Measurements from ENCODE around the gene KCNG4. TPM values are rescaled to one million over a fixed set of nuclear protein-coding genes. Genes with fewer than 3 reads are reported as not detected.
"Not testable (repeated sequence)": the region's sequence is repeated elsewhere in the genome, so short reads cannot be mapped to it uniquely, and the experiment has no call there.

KCNG4 gene
- polyA plus RNA-seq, 4 donors: 0.05 TPM; not detected in 3

GRCh38 chr16:84237994-84238750 is 1.6 kb downstream of the KCNG4 start:
- DNase-seq (ENCODE audit: low read depth in 4 of 4, low spot score in 3 of 4): no peak

GRCh38 chr16:84236671-84237070 is 3.1 kb downstream of the KCNG4 start:
- no peak for DNase-seq (ENCODE audit: low read depth in 4 of 4, low spot score in 3 of 4)

DNA sequence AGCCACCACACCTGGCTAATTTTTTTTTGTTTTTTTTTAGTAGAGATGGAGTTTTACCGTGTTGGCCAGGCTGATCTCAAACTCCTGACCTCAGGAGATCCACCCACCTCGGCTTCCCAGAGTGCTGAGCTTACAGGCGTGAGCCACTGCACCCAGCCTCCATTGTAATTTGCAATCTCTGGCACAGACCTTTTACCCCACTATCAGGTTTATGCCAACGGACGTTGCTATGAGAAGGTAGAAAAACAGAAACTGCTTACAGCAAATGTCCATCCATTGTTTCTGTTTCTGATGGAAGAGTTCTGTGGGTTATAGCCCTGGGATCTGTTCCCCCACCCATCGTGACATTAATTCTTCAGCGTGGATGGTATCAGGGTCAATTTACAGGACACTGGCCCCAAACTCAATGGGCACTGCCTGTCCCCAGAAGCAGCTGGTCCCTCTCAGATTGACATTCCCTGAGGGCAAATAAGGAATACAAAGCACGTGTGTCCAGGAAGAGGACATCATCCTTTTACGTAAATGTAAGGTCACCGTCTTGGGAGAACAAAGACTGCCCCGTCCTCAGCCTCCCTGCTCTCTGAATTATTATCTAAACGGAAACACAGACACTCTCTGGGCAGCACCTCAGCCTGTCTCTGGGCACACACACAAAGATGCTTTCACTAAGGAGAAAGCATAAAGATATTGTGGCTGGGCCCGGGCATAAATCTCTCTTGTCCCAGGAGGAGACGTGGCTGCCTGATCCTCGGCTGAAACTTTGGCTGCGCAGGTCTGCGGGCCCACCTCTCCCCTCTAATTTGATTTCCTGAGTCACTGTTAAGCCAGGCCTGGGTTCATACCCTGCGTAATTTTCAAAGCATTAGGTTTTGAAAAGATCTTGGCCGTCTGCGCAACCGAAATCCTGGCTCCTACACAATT is 5.2 kb downstream of the KCNG4 start:
- DNase-seq (ENCODE audit: low read depth in 4 of 4, low spot score in 3 of 4): no peak

DNA sequence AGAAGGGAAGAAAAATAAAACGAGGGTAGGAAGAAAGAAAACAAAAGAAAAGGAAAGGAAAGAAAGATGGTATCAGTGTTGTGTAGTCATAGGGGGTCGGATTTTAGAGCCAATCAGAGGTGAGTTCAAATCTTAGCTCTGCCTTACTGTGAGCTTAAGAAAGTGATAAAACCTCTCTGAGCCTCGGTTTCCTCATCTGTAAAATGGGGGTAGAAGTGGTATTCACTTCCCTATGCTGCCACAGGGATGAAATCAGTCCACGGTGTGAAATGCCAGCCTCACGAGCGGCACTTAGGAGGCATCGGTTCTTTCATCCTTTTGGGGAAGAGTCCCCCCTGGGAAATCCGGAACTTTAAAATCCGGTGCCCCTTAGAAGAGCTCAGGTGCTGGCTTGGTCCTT is 6.1 kb downstream of the KCNG4 start:
- no peak for DNase-seq (ENCODE audit: low read depth in 4 of 4, low spot score in 3 of 4)

- DNase-seq (ENCODE audit: low read depth in 4 of 4, low spot score in 3 of 4): no peak
Measured at GRCh38 chr16:84232969-84233368, 6.8 kb downstream of the KCNG4 start.

DNA sequence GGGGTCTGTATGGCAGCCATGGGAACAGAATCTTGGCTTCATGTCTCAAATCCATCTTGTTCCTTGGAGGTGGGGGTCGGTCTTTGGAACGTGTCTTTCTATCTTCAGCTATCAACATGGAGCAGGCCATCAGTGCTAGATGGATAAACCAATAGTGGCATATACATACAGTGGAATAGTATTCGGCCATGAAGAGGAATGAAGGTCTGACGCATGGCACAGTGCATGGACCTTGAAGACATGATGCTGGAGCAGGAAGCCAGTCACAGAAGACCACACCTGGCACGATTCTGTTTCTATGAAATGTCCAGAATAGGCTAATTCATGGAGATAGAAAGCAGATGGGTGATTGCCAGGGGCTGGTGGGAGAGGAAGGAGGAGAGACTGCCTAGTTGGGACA is 7.8 kb downstream of the KCNG4 start:
- DNase-seq (ENCODE audit: low read depth in 4 of 4, low spot score in 3 of 4): no peak

- DNase-seq (ENCODE audit: low read depth in 4 of 4, low spot score in 3 of 4): no peak
Measured at GRCh38 chr16:84229471-84229870, 10.3 kb downstream of the KCNG4 start.

DNA sequence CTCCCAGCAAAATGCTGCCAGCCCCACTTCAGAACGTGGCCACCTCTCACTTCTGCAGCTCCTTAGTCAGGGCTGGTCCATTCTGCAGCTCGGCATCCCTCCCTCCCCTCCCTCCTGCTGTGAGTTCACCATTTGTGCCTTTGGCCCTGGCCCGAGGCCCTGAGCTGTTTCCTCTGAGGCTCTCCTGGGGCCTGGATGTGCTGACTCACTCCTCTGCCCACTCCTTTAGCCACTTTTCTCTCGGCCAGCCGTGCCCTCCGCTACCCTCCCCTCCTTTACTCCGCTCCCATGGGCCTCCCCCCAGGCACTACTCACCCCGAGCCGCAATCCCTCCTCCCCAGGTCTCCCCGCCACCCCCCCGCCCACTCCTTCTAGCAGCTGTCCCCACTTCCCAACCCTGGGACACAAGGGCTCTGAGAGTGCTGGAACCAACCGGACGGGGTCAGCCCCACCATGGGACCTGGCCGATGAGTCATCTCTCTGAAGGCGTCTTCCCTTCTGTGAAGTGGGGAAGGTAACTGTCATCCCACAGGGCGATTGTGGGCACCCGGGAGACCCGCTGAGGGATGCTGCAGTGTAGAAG is 11.5 kb downstream of the KCNG4 start:
- no peak for DNase-seq (ENCODE audit: low read depth in 4 of 4, low spot score in 3 of 4)

DNA sequence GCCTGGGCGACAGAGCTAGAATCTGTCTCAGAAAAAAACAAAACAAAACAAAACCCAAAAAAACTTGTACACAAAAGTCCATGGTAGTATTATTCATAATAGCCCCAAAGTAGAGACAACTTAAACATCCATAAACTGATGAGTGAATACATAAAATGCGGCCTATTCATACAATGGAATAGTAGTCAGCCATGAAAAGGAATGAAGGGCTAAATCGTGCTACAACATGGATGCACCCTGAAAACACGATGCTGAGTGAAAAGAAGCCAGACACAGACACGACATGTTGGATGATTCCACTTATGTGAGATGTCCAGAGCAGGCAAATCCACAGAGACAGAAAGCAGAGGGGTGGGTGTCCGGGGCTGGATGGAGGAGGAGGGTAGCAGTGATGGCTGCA is 12.3 kb downstream of the KCNG4 start:
- no peak for DNase-seq (ENCODE audit: low read depth in 4 of 4, low spot score in 3 of 4)

DNA sequence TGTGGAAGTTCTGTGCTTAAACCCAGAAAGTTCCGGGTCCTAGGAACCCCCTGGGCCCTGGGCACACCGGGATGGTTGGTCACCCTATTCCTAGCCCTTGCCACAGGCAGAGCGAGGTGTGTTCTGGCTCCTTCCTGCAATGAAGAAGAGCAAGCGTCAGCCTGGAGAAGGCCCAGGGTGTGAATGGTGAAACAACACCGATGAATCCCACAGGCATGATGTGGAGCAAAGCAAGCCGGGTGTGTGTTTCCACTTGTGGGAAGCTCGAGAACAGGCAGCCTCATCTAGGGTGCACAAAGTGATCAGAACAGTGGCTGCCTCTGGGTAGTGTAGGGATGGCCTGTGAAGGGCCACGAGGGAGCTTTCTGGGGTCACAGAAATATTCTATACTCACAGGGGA is 13.8 kb downstream of the KCNG4 start:
- no peak for DNase-seq (ENCODE audit: low read depth in 4 of 4, low spot score in 3 of 4)

DNA sequence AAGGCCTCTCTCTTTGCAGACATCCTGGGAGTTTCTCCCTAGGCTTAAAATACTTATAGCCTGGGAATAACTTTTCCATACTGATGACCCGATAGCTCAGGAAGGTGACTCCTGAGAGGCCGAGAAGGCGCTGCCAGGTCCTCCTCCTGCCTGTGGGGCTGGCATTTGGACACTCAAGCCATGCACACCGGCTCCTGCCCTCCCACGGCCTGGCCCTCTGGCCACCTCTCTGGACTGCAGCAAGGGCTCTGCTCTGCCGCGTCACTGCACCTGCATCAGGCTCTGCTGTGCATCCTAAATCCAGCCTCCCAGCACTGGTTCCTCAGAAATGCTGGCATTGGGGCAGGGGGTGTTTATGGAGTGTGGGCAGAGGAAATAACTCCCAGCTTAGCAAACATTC is 14.2 kb downstream of the KCNG4 start:
- DNase-seq (ENCODE audit: low read depth in 4 of 4, low spot score in 3 of 4): no peak

- no peak for DNase-seq (ENCODE audit: low read depth in 4 of 4, low spot score in 3 of 4)
Measured at GRCh38 chr16:84225126-84225525, 14.7 kb downstream of the KCNG4 start.

DNA sequence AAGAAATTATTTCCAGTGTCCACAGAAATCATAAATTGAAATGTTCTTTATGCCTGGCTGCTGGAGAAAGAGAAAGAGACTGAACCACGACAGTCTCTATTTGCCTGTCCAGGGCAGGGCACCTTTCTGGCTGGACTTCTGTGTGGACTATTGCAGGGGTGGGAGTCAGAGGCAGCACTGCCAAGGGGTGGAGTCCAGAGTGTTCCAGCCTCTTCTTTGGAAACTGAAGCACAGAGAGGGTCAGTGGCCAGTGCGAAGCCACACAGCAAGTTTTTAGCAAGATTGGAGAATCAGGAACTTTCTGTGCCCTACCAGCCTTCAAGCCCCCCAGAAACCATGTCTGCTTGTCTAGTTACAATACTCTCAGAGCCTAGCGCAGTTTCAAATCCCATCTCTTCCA is 15.3 kb downstream of the KCNG4 start:
- DNase-seq (ENCODE audit: low read depth in 4 of 4, low spot score in 3 of 4): no peak

- no peak for DNase-seq (ENCODE audit: low read depth in 4 of 4, low spot score in 3 of 4)
Measured at GRCh38 chr16:84223456-84223855, 16.4 kb downstream of the KCNG4 start.

DNA sequence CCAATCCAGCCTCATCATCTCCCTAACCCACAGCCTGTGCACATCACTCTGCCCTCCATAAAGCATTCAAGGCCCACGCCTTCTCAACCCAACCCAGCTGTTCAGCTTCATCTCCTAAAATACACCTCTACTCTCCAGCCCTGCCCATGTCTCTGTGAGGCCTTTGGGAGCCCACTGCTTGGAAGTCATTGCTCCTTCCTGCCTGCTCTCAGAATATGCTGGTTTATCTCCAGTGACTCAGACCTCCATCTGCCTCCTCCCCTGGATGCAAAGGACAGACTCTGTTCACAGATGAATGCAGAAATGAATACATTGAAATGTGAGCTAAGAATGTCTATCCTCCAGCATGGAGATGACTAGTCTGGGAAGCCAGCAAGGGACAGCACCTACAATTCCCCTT is 19.0 kb downstream of the KCNG4 start:
- no peak for DNase-seq (ENCODE audit: low read depth in 4 of 4, low spot score in 3 of 4)

DNA sequence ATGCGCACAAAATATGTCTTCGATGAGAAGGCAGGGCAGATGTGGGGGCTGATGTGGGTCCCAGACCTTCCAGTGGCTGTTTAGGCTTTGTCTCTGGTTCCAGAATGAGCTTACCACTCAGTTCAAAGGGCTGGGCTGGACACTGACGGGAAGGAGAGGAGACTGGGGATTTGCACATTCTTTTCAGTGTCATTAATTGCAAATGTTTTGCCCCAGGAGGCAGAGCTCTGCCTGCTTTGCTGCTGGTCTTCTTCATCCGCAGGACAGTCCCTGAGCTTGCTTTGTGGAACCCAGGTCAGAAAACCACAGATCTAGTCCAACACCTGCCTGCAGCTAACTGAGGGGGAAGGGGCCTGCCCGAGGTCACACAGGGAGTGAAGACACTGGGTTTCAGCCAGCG is 20.9 kb downstream of the KCNG4 start:
- DNase-seq (ENCODE audit: low read depth in 4 of 4, low spot score in 3 of 4): no peak

DNA sequence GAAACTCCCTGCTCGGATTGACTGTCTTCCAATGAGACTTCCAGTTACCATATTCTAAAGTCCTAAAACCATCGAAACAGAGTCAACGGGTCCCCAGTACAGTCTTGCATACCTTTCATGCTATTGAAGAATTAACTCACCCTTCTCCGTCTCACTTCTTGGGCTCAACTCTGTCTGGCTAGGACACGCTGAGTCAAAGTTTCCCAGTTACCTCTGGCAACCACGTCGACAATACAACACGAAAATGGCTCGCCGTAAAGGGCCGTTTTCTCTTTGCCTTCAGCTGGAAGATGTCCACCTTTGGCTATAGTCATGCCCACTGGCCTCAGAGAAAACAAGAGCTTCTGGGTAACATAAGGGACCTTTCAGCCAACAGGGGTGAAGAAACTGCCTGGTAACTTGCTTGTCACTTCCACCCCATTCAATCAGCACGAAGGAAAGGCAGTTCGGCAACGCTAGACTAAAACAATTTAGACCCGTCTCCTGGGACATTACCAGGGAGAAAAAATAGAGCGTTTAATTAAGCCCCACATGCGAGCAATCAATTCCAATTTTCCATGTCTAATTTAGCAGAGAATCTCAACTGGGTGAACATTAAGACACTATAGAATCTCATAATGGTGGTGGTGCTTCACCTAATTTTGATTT is 21.5 kb downstream of the KCNG4 start:
- no peak for DNase-seq (ENCODE audit: low read depth in 4 of 4, low spot score in 3 of 4)

DNA sequence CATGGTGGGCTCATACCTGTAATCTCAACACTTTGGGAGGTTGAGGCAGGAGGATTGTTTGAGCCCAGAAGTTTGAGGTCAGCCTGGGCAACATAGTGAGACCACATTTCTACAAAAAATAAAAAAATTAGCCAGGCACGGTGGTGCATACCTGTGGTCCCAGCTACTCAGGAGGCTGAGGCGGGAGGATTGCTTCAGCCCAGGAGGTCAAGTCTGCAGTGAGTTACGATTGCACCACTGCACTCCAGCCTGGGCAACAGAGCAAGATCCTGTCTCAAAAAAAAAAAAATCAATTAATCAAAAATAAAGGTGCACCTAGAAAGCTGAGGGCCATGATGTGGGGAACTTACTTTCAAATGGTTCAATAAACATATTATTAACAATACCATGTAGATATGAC is 23.7 kb downstream of the KCNG4 start:
- DNase-seq (ENCODE audit: low read depth in 4 of 4, low spot score in 3 of 4): not testable (repeated sequence)

DNA sequence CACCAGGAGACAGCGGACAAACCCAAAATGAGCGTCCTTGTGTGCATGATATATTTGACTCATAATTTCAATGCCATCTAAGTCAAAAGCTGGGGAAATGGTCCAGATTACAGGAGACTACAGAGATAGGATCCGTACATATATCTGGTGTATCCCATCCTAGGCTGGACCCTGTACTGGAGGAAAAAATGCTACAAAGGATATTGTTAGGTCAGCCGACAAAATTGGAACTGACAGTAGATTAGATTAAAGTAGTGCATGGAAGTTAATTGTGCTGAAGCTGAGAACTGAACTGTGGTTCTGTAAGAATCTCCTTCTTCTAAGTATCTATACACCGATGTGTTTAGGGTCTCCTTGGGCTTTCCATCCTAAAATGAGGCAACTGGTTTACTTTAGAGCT is 24.3 kb downstream of the KCNG4 start:
- DNase-seq (ENCODE audit: low read depth in 4 of 4, low spot score in 3 of 4): no peak

DNA sequence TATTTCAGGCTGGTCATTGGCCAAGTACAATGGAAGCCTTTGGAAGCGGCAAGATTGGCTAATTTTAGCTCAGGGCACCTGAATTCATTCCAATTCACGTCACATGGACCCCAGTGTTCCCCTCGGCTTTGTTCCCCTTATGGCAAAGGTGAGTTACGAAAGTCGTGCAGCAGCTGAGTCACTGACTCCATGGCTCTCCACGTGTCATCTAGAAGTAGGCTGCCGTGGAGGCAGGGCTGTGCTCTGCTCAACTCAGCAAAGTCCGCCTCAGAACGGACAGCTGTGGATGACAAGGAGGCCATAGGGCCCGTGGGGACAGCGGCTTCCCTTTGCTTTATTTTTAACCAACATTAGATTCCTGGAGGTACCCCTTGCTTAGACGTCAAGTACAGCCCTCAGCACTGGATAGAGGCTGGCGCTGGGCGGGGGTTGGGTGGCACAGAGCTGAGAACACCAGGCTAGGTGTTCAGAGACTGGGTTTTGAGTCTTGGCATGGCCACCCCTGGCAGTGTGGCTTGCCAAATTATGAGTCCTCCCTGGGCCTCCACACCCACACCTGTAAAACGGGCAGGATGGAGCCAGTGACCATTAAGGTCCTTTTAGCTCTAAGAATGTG is 25.3 kb downstream of the KCNG4 start:
- no peak for DNase-seq (ENCODE audit: low read depth in 4 of 4, low spot score in 3 of 4)

DNA sequence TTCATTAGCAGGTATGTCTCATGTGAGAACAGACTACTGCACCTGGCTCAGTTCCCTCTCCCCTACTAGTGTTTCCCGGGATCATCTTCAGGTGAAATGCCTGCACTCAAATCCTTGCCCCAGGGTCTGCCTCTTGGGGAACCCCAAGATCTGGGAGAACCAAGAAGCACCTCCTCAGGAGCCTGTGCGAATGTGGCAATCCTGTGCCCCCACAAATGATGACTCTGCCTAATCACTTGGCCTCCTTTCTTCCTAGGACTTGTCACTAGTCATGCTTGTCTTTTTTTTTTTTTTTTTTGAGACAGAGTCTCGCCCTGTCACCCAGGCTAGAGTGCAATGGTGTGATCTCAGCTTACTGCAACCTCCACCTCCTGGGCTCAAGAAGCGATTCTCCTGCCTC is 27.2 kb downstream of the KCNG4 start:
- DNase-seq (ENCODE audit: low read depth in 4 of 4, low spot score in 3 of 4): no peak
